Measurements from ENCODE around the gene JUP.

Gene JUP

GRCh38 chr17:41723801-41724475 lies 62.6 kb downstream of the JUP start:
- DNase-seq (ENCODE audit: low read depth): no peak

GRCh38 chr17:41722231-41722630 lies 64.3 kb downstream of the JUP start:
- no peak for DNase-seq (ENCODE audit: low read depth)

- DNase-seq (ENCODE audit: low read depth): no peak
Observed at GRCh38 chr17:41718287-41718645, 68.2 kb downstream of the JUP start.

GRCh38 chr17:41717408-41718286 lies 68.9 kb downstream of the JUP start:
- no peak for DNase-seq (ENCODE audit: low read depth)

GRCh38 chr17:41711669-41712400 lies 74.7 kb downstream of the JUP start, which contains the start of gene GAST:
Gene GAST (plus strand): TSS chr17:41712331. CDS start chr17:41715437, 3,106 bp downstream.
- no peak for DNase-seq (ENCODE audit: low read depth)

- DNase-seq (ENCODE audit: low read depth): peak; percentile 58
Observed at GRCh38 chr17:41710472-41711090, 75.9 kb downstream of the JUP start.

- DNase-seq (ENCODE audit: low read depth): no peak
Observed at GRCh38 chr17:41707803-41708669, 78.5 kb downstream of the JUP start.

GRCh38 chr17:41705271-41705991 lies 81.1 kb downstream of the JUP start:
- no peak for DNase-seq (ENCODE audit: low read depth)
